H1 (cell line): ENCODE data around the gene TFAP2A. TPM values are rescaled to one million over a fixed set of nuclear protein-coding genes. Genes with fewer than 3 reads are reported as not detected.

Experiments
- CTCF ChIA-PET: fragments of 300-600 bp; sonication (Branson Sonifier 250); formaldehyde crosslinking; loops from one replicate; lab custom pipeline; 2021; ENCODE audit not compliant: partially characterized antibody; lab: Charles Lee
- POLR2A ChIA-PET: fragments of 300-600 bp; sonication (Branson Sonifier 250); formaldehyde crosslinking; loops from one replicate; lab custom pipeline; 2021; ENCODE audit warnings: inconsistent platforms; ENCODE audit not compliant: partially characterized antibody; lab: Charles Lee
- DNase-seq, 2 experiments: peaks; one replicate each; pipeline versions ENCODE4 v3.0.0 to v3.0.0-alpha.2; 2010 to 2022; ENCODE audit warnings: low spot score in 2 of 2, low read depth in 1 of 2, mixed read lengths in 1 of 2
- FAIRE-seq: peaks from 2 replicates; lab custom pipeline; 2011; peaks lifted over from hg19 to GRCh38; lab: Jason Lieb, UNC
- H2AFZ ChIP-seq: 2 replicates; pipeline ENCODE4 v1.8.1; 2012; ENCODE audit warnings: low read length, inconsistent platforms
- H2AK5ac ChIP-seq: 2 replicates; pipeline ENCODE4 v1.6.1; 2013; ENCODE audit warnings: low read depth, low read length
- H2BK120ac ChIP-seq: replicated peaks from 2 replicates; pipeline ENCODE3; 2013; ENCODE audit warnings: low read depth, low read length, inconsistent platforms
- H2BK12ac ChIP-seq: 2 replicates; pipeline ENCODE4 v1.6.1; 2013; ENCODE audit warnings: low read depth, low read length
- H2BK15ac ChIP-seq: 2 replicates; pipeline ENCODE4 v1.6.1; 2013; ENCODE audit warnings: low read length
- H2BK20ac ChIP-seq: 2 replicates; pipeline ENCODE4 v1.6.1; 2013; ENCODE audit warnings: low read length
- H2BK5ac ChIP-seq: 2 replicates; pipeline ENCODE4 v1.6.1; 2013; ENCODE audit warnings: low read depth, low read length
- H3K14ac ChIP-seq: 2 replicates; pipeline ENCODE4 v1.6.1; 2013; ENCODE audit warnings: inconsistent platforms; ENCODE audit not compliant: insufficient read length
- H3K18ac ChIP-seq: 2 replicates; pipeline ENCODE4 v1.6.1; 2013; ENCODE audit warnings: low read length; ENCODE audit errors: extremely low read depth
- H3K23ac ChIP-seq: 2 replicates; pipeline ENCODE4 v1.6.1; 2013; ENCODE audit warnings: inconsistent platforms; ENCODE audit not compliant: insufficient read length
- H3K23me2 ChIP-seq: 2 replicates; pipeline ENCODE4 v1.6.1; 2013; ENCODE audit warnings: low read depth, low read length
- H3K27ac ChIP-seq: 2 replicates; pipeline ENCODE4 v1.6.1; 2011; ENCODE audit warnings: low read depth, low read length, inconsistent platforms
- H3K27me3 ChIP-seq, 4 experiments: replicated peaks in 1 of 4; 1 replicate in 1 of 4; 2 replicates in 3 of 4; pipeline versions ENCODE4 v1.6.1 to v1.8.1; 2011 to 2013; ENCODE audit warnings: low read length in 3 of 4, mild to moderate bottlenecking in 3 of 4, inconsistent platforms in 2 of 4, mixed read lengths in 2 of 4, moderate library complexity in 1 of 4; ENCODE audit not compliant: control insufficient read depth in 3 of 4, insufficient read depth in 3 of 4; ENCODE audit errors: extremely low read depth in 1 of 4
- H3K36me3 ChIP-seq, 4 experiments: 2 replicates each; pipeline versions ENCODE4 v1.6.1 to v1.8.1; 2011 to 2013; ENCODE audit warnings: mild to moderate bottlenecking in 4 of 4, low read length in 3 of 4, moderate library complexity in 2 of 4, control low read depth in 1 of 4, inconsistent platforms in 1 of 4; ENCODE audit not compliant: insufficient read depth in 4 of 4, control insufficient read depth in 2 of 4
- H3K4ac ChIP-seq: replicated peaks from 2 replicates; pipeline ENCODE3; 2013; ENCODE audit warnings: low read length, low read depth, mixed read lengths, inconsistent platforms; ENCODE audit not compliant: insufficient read length
- H3K4me1 ChIP-seq, 4 experiments: replicated peaks in 1 of 4; 1 replicate in 1 of 4; 2 replicates in 3 of 4; pipeline versions ENCODE4 v1.6.1 to v1.8.1; 2011 to 2013; ENCODE audit warnings: low read length in 3 of 4, inconsistent platforms in 2 of 4, mixed read lengths in 1 of 4; ENCODE audit not compliant: insufficient read depth in 4 of 4, control insufficient read depth in 3 of 4
- H3K4me2 ChIP-seq, 2 experiments: 2 replicates each; pipeline versions ENCODE4 v1.6.1 to v1.8.1; 2011 to 2013; ENCODE audit warnings: low read depth in 2 of 2, low read length in 2 of 2, control low read depth in 1 of 2, inconsistent platforms in 1 of 2, mild to moderate bottlenecking in 1 of 2; ENCODE audit not compliant: insufficient read depth in 1 of 2
- H3K4me3 ChIP-seq, 4 experiments: fragments of 200-600, 300-600 bp in 1 of 4; sonication (generic), shearing (Covaris generic), sonication (Bioruptor Twin) in 1 of 4; 2 replicates each; pipeline versions ENCODE4 v1.5.1 to v1.8.1; 2011 to 2016; ENCODE audit warnings: low read length in 4 of 4, low read depth in 3 of 4, control low read depth in 2 of 4, inconsistent platforms in 2 of 4, mild to moderate bottlenecking in 2 of 4, mixed read lengths in 1 of 4, moderate library complexity in 1 of 4; ENCODE audit not compliant: insufficient read depth in 2 of 4; ENCODE audit errors: extremely low read depth in 1 of 4
- H3K56ac ChIP-seq: replicated peaks from 2 replicates; pipeline ENCODE3; 2013; ENCODE audit warnings: low read depth, mild to moderate bottlenecking, mixed read lengths, low read length, inconsistent platforms; ENCODE audit not compliant: insufficient read length
- H3K79me1 ChIP-seq: 2 replicates; pipeline ENCODE4 v1.6.1; 2013; ENCODE audit warnings: low read depth, low read length, control low read depth
- H3K79me2 ChIP-seq, 2 experiments: 2 replicates each; pipeline versions ENCODE4 v1.6.1 to v1.8.1; 2012 to 2013; ENCODE audit warnings: low read length in 2 of 2, mild to moderate bottlenecking in 2 of 2, inconsistent platforms in 1 of 2; ENCODE audit not compliant: insufficient read depth in 2 of 2, control insufficient read depth in 1 of 2
- H3K9ac ChIP-seq, 4 experiments: replicated peaks in 1 of 4; 1 replicate in 1 of 4; 2 replicates in 3 of 4; pipeline versions ENCODE4 v1.6.1 to v1.8.1; 2011 to 2013; ENCODE audit warnings: low read depth in 3 of 4, low read length in 3 of 4, control low read depth in 2 of 4, mild to moderate bottlenecking in 2 of 4, moderate library complexity in 2 of 4, inconsistent platforms in 1 of 4; ENCODE audit errors: extremely low read depth in 1 of 4
- H3K9me3 ChIP-seq, 2 experiments: 2 replicates each; pipeline versions ENCODE4 v1.6.1 to v1.8.1; 2012 to 2013; ENCODE audit warnings: mild to moderate bottlenecking in 2 of 2, moderate library complexity in 2 of 2, control low read depth in 1 of 2, inconsistent platforms in 1 of 2, low read depth in 1 of 2, low read length in 1 of 2, mixed read lengths in 1 of 2; ENCODE audit not compliant: insufficient read depth in 2 of 2
- H4K20me1 ChIP-seq, 2 experiments: replicated peaks in 1 of 2; 2 replicates each; pipeline versions ENCODE3 to v1.8.1; 2011 to 2013; ENCODE audit warnings: inconsistent platforms in 2 of 2, low read length in 2 of 2, mild to moderate bottlenecking in 1 of 2; ENCODE audit not compliant: insufficient read depth in 2 of 2, control insufficient read depth in 1 of 2
- H4K5ac ChIP-seq: 2 replicates; pipeline ENCODE4 v1.6.1; 2013; ENCODE audit warnings: low read length, low read depth, mixed read lengths, inconsistent platforms; ENCODE audit not compliant: insufficient read length
- H4K8ac ChIP-seq: 2 replicates; pipeline ENCODE4 v1.8.0; 2013; ENCODE audit warnings: mild to moderate bottlenecking, moderate library complexity, low read length, inconsistent platforms; ENCODE audit not compliant: insufficient read depth; ENCODE audit errors: extremely low read depth
- H4K91ac ChIP-seq: replicated peaks from 2 replicates; pipeline ENCODE3; 2013; ENCODE audit warnings: low read length, mixed read lengths, inconsistent platforms; ENCODE audit not compliant: insufficient read length
- BACH1 ChIP-seq: IDR thresholded peaks from 2 replicates; pipeline ENCODE4 v1.6.1; 2012; ENCODE audit warnings: low read length, improper control_type of control experiment
- CHD1 ChIP-seq: IDR thresholded peaks from 2 replicates; pipeline ENCODE4 v1.6.1; 2012; ENCODE audit warnings: low read depth, low read length, improper control_type of control experiment
- CHD2 ChIP-seq: IDR thresholded peaks from 2 replicates; pipeline ENCODE4 v1.6.1; 2012; ENCODE audit warnings: low read length, improper control_type of control experiment
- EGR1 ChIP-seq: IDR thresholded peaks from 2 replicates; pipeline ENCODE4 v1.6.1; 2011; ENCODE audit warnings: low read depth, low read length, borderline replicate concordance
- EZH2 ChIP-seq: fragments of 200-600 bp; sonication (generic); IDR thresholded peaks from 2 replicates; pipeline ENCODE4 v1.7.1; 2012; ENCODE audit warnings: low read depth, mild to moderate bottlenecking, moderate library complexity, low read length, inconsistent platforms; ENCODE audit not compliant: severe bottlenecking
- HDAC6 ChIP-seq: IDR thresholded peaks from one replicate; pipeline ENCODE4 v1.7.1; 2012; ENCODE audit warnings: low read depth, mild to moderate bottlenecking, inconsistent platforms, low read length, moderate library complexity
- JUND ChIP-seq: IDR thresholded peaks from 2 replicates; pipeline ENCODE4 v1.6.1; 2011; ENCODE audit warnings: mild to moderate bottlenecking, improper control_type of control experiment, low read length
- PHF8 ChIP-seq: fragments of 200-600 bp; sonication (generic); conservative IDR thresholded peaks from 2 replicates; pipeline ENCODE4 v1.7.1; 2012; ENCODE audit warnings: low read depth, mild to moderate bottlenecking, inconsistent platforms, low read length, moderate library complexity
- RAD21 ChIP-seq, 2 experiments: IDR thresholded peaks in 1 of 2; conservative IDR thresholded peaks in 1 of 2; 2 replicates each; pipeline ENCODE4 v1.6.1; 2011; ENCODE audit warnings: low read depth in 2 of 2, low read length in 2 of 2, improper control_type of control experiment in 1 of 2, inconsistent platforms in 1 of 2, mild to moderate bottlenecking in 1 of 2, moderate library complexity in 1 of 2
- RNF2 ChIP-seq: fragments of 200-900, 300-1000 bp; sonication (generic); IDR thresholded peaks from 2 replicates; pipeline ENCODE4 v1.7.1; 2016; ENCODE audit warnings: borderline replicate concordance, low read depth, mild to moderate bottlenecking, antibody characterized with exemption, low read length; ENCODE audit not compliant: poor library complexity, severe bottlenecking; ENCODE audit errors: missing control alignments
- SAP30 ChIP-seq: fragments of 300-600 bp; sonication (generic); IDR thresholded peaks from 2 replicates; pipeline ENCODE4 v1.7.1; 2012; ENCODE audit warnings: low read length, moderate library complexity, mild to moderate bottlenecking, inconsistent platforms; ENCODE audit not compliant: insufficient read depth, insufficient replicate concordance
- USF2 ChIP-seq: IDR thresholded peaks from 2 replicates; pipeline ENCODE4 v1.6.1; 2011; ENCODE audit warnings: low read length, improper control_type of control experiment
- WGBS, 2 experiments: shearing (Covaris generic) in 1 of 2; methylation state at CpG; one replicate each; pipeline versions ENCODE4 v1.1.6 to v1.1.7; 2013 to 2015; ENCODE audit warnings: low lambda C conversion rate in 2 of 2, mixed read lengths in 2 of 2, inconsistent platforms in 1 of 2, low coverage in 1 of 2, missing lambda C conversion rate in 1 of 2; ENCODE audit not compliant: insufficient replicate concordance in 2 of 2, insufficient coverage in 1 of 2, insufficient read length in 1 of 2; ENCODE audit errors: extremely low coverage in 1 of 2, missing lambda C conversion rate in 1 of 2; 5-methylcytosine and 5-hydroxymethylcytosine counted together
- polyA plus RNA-seq, 7 experiments: library from polyadenylated mRNA; depleted of rRNA in 3 of 7; stranded (reverse) in 5 of 7; unstranded in 2 of 7; fragments of >200 nt in 5 of 7; fragments of 200-250 nt in 2 of 7; gene quantifications; 1 replicate in 5 of 7; 2 replicates in 1 of 7; 4 replicates in 1 of 7; pipeline versions ENCODE4 v1.2.1 to v1.2.3, GENCODE V29; 2011 to 2013; ENCODE audit warnings: missing spikeins in 2 of 7, mixed read lengths in 2 of 7
- total RNA-seq: library from RNA; stranded (reverse); fragmentation: NEBNext Ultra II Directional; extraction: Animal tissue kit (Norgen Biotek cat#: 25700); gene quantifications from 2 replicates; pipeline ENCODE4 v1.2.1, GENCODE V29; 2021

TFAP2A gene
- total and polyA plus RNA-seq, 2 of the 8 experiments (the other 6 are each of a cell fraction or from before 2014, with no cell fraction given): 0.23 TPM; not detected in 1

- no peak overlapping the region for H3K4me3 ChIP-seq
- no peak overlapping the region for H3K23ac ChIP-seq
- no peak overlapping the region for H3K14ac ChIP-seq
- no peaks in the 10 kb centered on the region for H3K79me2 ChIP-seq
- WGBS, 2 experiments: 80 to 100% methylated on average over 1 to 4 of the region's 4 CpGs
- H4K8ac ChIP-seq: no peak overlapping the region
- no peak overlapping the region for H3K9ac ChIP-seq
- no peak overlapping the region for H3K4me2 ChIP-seq
- H2BK15ac ChIP-seq: no peak overlapping the region
- no peaks in the 10 kb centered on the region for H3K9me3 ChIP-seq
- peaks cover 4 to 8% (median 6%) of the 10 kb centered on the region in 4 experiments; a peak in 5 of 7 replicates for H3K27me3 ChIP-seq
- CTCF ChIA-PET: interaction anchor here (1.0 to 6.2 kb wide), 14 partner anchors 8 to 415 kb away, joined by 3 to 41 read pairs (median 5); partner anchors contain the start of gene TFAP2A
- H2AK5ac ChIP-seq: no peak overlapping the region
- TF ChIP-seq EGR1 (no peak), CHD1 (no peak), JUND (no peak), PHF8 (no peak), SAP30 (no peak), CHD2 (no peak), HDAC6 (no peak), USF2 (no peak), EZH2 (no peak), BACH1 (no peak), RAD21 (IDR thresholded peaks at IDR 0.05 in 1 of 2, conservative IDR thresholded peaks at IDR 0.05 in 1 of 2; ENCODE audit: low read depth in 2 of 2, low read length in 2 of 2) (no peak), RNF2 (no peak)
- H2AFZ ChIP-seq: no peak overlapping the region
- peaks cover 0 to 3% (median 0%) of the 10 kb centered on the region in 4 experiments; a peak in 1 of 7 replicates for H3K4me1 ChIP-seq
- DNase-seq: no peak
- no peak overlapping the region for H2BK120ac ChIP-seq
- H3K56ac ChIP-seq: no peak overlapping the region
- no peaks in the 10 kb centered on the region for H4K20me1 ChIP-seq
- POLR2A ChIA-PET: no interaction called here
- H3K4ac ChIP-seq: no peak overlapping the region
- H3K79me1 ChIP-seq: no peaks in the 10 kb centered on the region
- no peaks in the 10 kb centered on the region for H3K36me3 ChIP-seq
- H4K91ac ChIP-seq: no peak overlapping the region
- FAIRE-seq: no peak
- H3K23me2 ChIP-seq: no peaks in the 10 kb centered on the region
- H2BK20ac ChIP-seq: no peak overlapping the region
- no peak overlapping the region for H3K18ac ChIP-seq
- no peak overlapping the region for H4K5ac ChIP-seq
- H2BK12ac ChIP-seq: no peak overlapping the region
- no peak overlapping the region for H3K27ac ChIP-seq
- no peak overlapping the region for H2BK5ac ChIP-seq
Measured at GRCh38 chr6:10433322-10433721, 18.4 kb upstream of the TFAP2A start.
